SK-N-SH (cell line): ENCODE data around the gene PRSS3. TPM values are rescaled to one million over a fixed set of nuclear protein-coding genes. Genes with fewer than 3 reads are reported as not detected.
"Not testable (repeated sequence)": the region's sequence is repeated elsewhere in the genome, so short reads cannot be mapped to it uniquely, and the experiment has no call there.

Experiments used
- CTCF ChIA-PET: fragments of 300-600, 350-600 bp; formaldehyde crosslinking; extraction: SDS; loops from one replicate; lab custom pipeline; 2021; lab: Yijun Ruan, JAX
- POLR2A ChIA-PET: fragments of 350-600 bp; sonication (Branson Sonifier 250); formaldehyde crosslinking; extraction: SDS; loops from one replicate; lab custom pipeline; 2020; ENCODE audit warnings: antibody characterized with exemption, inconsistent platforms; lab: Yijun Ruan, JAX
- DNase-seq: peaks from one replicate; pipeline ENCODE4 v3.0.0; 2012
- H2AFZ ChIP-seq: fragments of 200-600 bp; sonication (generic); 2 replicates; pipeline ENCODE4 v1.8.1; 2016; ENCODE audit warnings: antibody characterized with exemption, mild to moderate bottlenecking, low read depth
- H3F3A ChIP-seq: fragments of 200-600 bp; sonication (generic); replicated peaks from 2 replicates; pipeline ENCODE3; 2016; ENCODE audit warnings: antibody characterized with exemption, mild to moderate bottlenecking; ENCODE audit not compliant: insufficient read depth
- H3K27ac ChIP-seq, 2 experiments: fragments of 200-500 bp in 1 of 2; fragments of 200-600 bp in 1 of 2; sonication (Bioruptor generic) in 1 of 2; sonication (generic), shearing (Covaris generic) in 1 of 2; 2 replicates each; pipeline versions ENCODE4 v1.5.1 to v1.6.1; 2014 to 2016; ENCODE audit warnings: low read depth in 2 of 2, inconsistent platforms in 1 of 2, low read length in 1 of 2, mild to moderate bottlenecking in 1 of 2, mixed read lengths in 1 of 2
- H3K27me3 ChIP-seq: fragments of 200-600 bp; sonication (generic), shearing (Covaris generic); 2 replicates; pipeline ENCODE4 v1.6.1; 2016; ENCODE audit warnings: mixed run types; ENCODE audit not compliant: insufficient read depth
- H3K36me3 ChIP-seq, 2 experiments: fragments of 200-500 bp in 1 of 2; fragments of 200-600 bp in 1 of 2; sonication (Bioruptor generic) in 1 of 2; sonication (generic) in 1 of 2; replicated peaks in 1 of 2; 2 replicates each; pipeline versions ENCODE3 to v1.5.1; 2014 to 2016; ENCODE audit warnings: low read length in 1 of 2, mild to moderate bottlenecking in 1 of 2; ENCODE audit not compliant: insufficient read depth in 2 of 2, control insufficient read depth in 1 of 2
- H3K4me1 ChIP-seq, 2 experiments: fragments of 200-500 bp in 1 of 2; fragments of 200-600 bp in 1 of 2; sonication (Bioruptor generic) in 1 of 2; sonication (generic), shearing (Covaris generic) in 1 of 2; 2 replicates each; pipeline versions ENCODE4 v1.5.1 to v1.6.1; 2014 to 2016; ENCODE audit warnings: low read depth in 1 of 2, low read length in 1 of 2, mixed run types in 1 of 2; ENCODE audit not compliant: insufficient read depth in 2 of 2, control insufficient read depth in 1 of 2
- H3K4me2 ChIP-seq: fragments of 200-600 bp; sonication (generic), shearing (Covaris generic); 2 replicates; pipeline ENCODE4 v1.6.1; 2017; ENCODE audit warnings: mixed run types
- H3K4me3 ChIP-seq, 2 experiments: fragments of 200-500 bp in 1 of 2; fragments of 200-600 bp in 1 of 2; sonication (Bioruptor generic) in 1 of 2; sonication (generic), shearing (Covaris generic) in 1 of 2; 2 replicates each; pipeline versions ENCODE4 v1.5.1 to v1.8.1; 2014 to 2016; ENCODE audit warnings: low read depth in 2 of 2, inconsistent platforms in 1 of 2, low read length in 1 of 2, mild to moderate bottlenecking in 1 of 2, mixed read lengths in 1 of 2, moderate library complexity in 1 of 2
- H3K79me2 ChIP-seq: fragments of 200-600 bp; sonication (generic); 2 replicates; pipeline ENCODE4 v1.8.1; 2017; ENCODE audit warnings: mild to moderate bottlenecking; ENCODE audit not compliant: insufficient read depth
- H3K9ac ChIP-seq: fragments of 200-600 bp; sonication (generic); 2 replicates; pipeline ENCODE4 v1.6.1; 2017; ENCODE audit warnings: mixed run types
- H3K9me2 ChIP-seq: fragments of 200-600 bp; sonication (generic); 2 replicates; pipeline ENCODE4 v1.6.1; 2017; ENCODE audit warnings: mixed run types
- H3K9me3 ChIP-seq: fragments of 200-600 bp; sonication (generic); 2 replicates; pipeline ENCODE4 v1.6.1; 2017; ENCODE audit warnings: mixed run types, mild to moderate bottlenecking, moderate library complexity
- H4K20me1 ChIP-seq: fragments of 200-600 bp; sonication (generic); 2 replicates; pipeline ENCODE4 v1.6.1; 2017; ENCODE audit warnings: mild to moderate bottlenecking, mixed run types; ENCODE audit not compliant: insufficient read depth
- FOXM1 ChIP-seq: IDR thresholded peaks from 2 replicates; pipeline ENCODE4 v1.4.0; 2012; ENCODE audit warnings: low read depth, mild to moderate bottlenecking
- GABPA ChIP-seq: IDR thresholded peaks from 2 replicates; pipeline ENCODE4 v1.4.0; 2012; ENCODE audit warnings: low read depth, mild to moderate bottlenecking
- MEF2A ChIP-seq: IDR thresholded peaks from 2 replicates; pipeline ENCODE4 v1.4.0; 2012; ENCODE audit warnings: low read depth, borderline replicate concordance
- NFIC ChIP-seq: IDR thresholded peaks from 2 replicates; pipeline ENCODE4 v1.4.0; 2012; ENCODE audit warnings: borderline replicate concordance
- PBX3 ChIP-seq: IDR thresholded peaks from 2 replicates; pipeline ENCODE4; 2012
- RAD21 ChIP-seq: IDR thresholded peaks from 2 replicates; pipeline ENCODE4 v1.6.1; 2012; ENCODE audit warnings: mild to moderate bottlenecking, low read length
- RCOR1 ChIP-seq: fragments of 150-350 bp; IDR thresholded peaks from 2 replicates; pipeline ENCODE4 v1.6.1; 2017; ENCODE audit warnings: antibody characterized with exemption, low read length
- TEAD4 ChIP-seq: IDR thresholded peaks from 2 replicates; pipeline ENCODE4 v1.4.0; 2012; ENCODE audit warnings: mild to moderate bottlenecking, borderline replicate concordance; ENCODE audit not compliant: insufficient read depth
- WGBS: methylation state at CpG from one replicate; pipeline ENCODE4 v1.1.6; 2017; ENCODE audit warnings: low lambda C conversion rate; 5-methylcytosine and 5-hydroxymethylcytosine counted together
- polyA plus RNA-seq, 3 experiments: library from polyadenylated mRNA; depleted of rRNA; stranded (reverse); fragments of >200 nt; gene quantifications; 2 replicates each; pipeline ENCODE4 v1.2.3, GENCODE V29; 2012
- TF ChIP-seq, protein P1 (sequence below): IDR thresholded peaks from 2 replicates; pipeline ENCODE4 v1.4.0; 2012; ENCODE audit warnings: low read depth, borderline replicate concordance
- TF ChIP-seq, protein P2 (sequence below): fragments of 150-350 bp; IDR thresholded peaks from 2 replicates; pipeline ENCODE4 v1.6.1; 2017; ENCODE audit warnings: antibody characterized with exemption, low read length, low read depth, borderline replicate concordance
- TF ChIP-seq, protein P3 (sequence below): IDR thresholded peaks from 2 replicates; pipeline ENCODE4 v1.4.0; 2012; ENCODE audit warnings: low read depth

Gene PRSS3
- 2.5 and 4.7 TPM in 2 replicates for polyA plus RNA-seq (2012; rRNA removed)
- polyA plus RNA-seq (2012; cell fraction: cytosol; rRNA removed): 3.6 and 5.6 TPM in 2 replicates
- polyA plus RNA-seq (2012; cell fraction: nucleus; rRNA removed): 1.2 and 2.3 TPM in 2 replicates

DNA sequence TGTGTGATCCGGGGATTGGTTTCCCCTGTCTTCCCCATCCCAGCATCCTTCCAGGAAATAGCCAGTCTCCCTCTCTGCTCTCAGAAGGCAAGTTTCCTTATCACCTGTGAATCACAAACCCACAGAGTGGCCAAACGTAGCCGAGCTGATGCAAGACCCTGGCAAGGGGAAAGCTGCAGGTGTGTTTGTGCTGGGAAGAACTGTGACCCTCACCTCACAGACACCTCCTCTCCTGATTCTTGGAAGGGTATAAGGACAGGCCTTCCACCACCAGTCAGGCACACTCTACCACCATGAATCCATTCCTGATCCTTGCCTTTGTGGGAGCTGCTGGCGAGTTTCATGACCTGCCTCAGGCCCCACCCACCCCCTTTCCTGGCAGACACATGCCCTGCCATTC lies at the start of gene PRSS3:
Gene PRSS3 (plus strand): TSS at position 281 of the 400 bp plus-strand sequence. CDS start 13 bp downstream, at position 294.
- peaks cover 0 to 3% of the 10 kb centered on the region in 2 experiments for H3K36me3 ChIP-seq
- 78% methylated on average over 4 of the region's 4 CpGs for WGBS
- no peak within 1 kb of the TSS for H3K4me3 ChIP-seq
- H3K9me2 ChIP-seq: no peaks in the 10 kb centered on the region
- CTCF ChIA-PET: interaction anchor here (1.1 to 1.2 kb wide), 2 partner anchors 16 to 18 kb away, joined by 4 to 9 read pairs; no protein-coding TSS in a partner anchor
- DNase-seq: no peak
- no peaks in the 10 kb centered on the region for H3F3A ChIP-seq
- H3K79me2 ChIP-seq: no peaks in the 10 kb centered on the region
- H4K20me1 ChIP-seq: no peaks in the 10 kb centered on the region
- H3K4me2 ChIP-seq: no peak within 1 kb of the TSS
- no peaks in the 10 kb centered on the region for H3K9me3 ChIP-seq
- H3K27me3 ChIP-seq: no peaks in the 10 kb centered on the region
- TF ChIP-seq RCOR1 (no peak), RAD21 (no peak), MEF2A (no peak), NFIC (no peak), TEAD4 (no peak)
- no peak within 1 kb of the TSS for H2AFZ ChIP-seq
- H3K4me1 ChIP-seq: peaks cover 0 to 7% of the 10 kb centered on the region in 2 experiments; a peak in 2 of 4 replicates
- no peak within 1 kb of the TSS for H3K9ac ChIP-seq
- POLR2A ChIA-PET: no interaction called here
- H3K27ac ChIP-seq: no peak within 1 kb of the TSS

DNA sequence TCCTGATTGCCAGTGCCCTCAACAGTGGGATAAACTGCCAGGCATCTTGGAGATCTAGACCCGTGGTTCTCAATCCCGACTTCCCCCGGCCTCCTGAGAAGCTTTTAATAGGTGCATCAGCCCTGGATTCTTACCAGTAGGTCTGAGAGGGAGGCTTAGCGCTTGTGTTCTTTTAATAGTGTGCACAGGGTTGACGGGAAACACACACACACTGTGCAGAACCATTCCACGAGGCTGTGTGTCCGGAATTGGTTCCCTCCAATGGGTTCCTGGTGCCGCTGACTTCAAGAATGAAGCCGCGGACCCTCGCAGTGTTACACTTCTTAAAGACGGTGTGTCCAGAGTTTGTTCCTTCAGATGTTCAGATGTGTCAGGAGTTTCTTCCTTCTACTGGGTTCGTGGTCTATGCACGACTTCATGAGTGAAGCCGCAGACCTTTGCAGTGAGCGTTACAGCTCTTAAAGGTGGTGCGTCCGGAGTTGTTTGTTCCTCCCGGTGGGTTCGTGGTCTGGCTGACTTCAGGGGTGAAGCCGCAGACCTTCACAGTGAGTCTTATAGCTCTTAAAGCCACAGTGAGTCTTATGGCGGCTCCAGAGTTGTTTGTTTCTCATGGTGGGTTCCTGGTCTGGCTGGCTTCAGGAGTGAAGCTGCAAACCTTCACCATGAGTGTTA lies 46.6 kb upstream of the PRSS3 start:
- no peak overlapping the region for H3K27ac ChIP-seq
- TF ChIP-seq, protein P1, sequence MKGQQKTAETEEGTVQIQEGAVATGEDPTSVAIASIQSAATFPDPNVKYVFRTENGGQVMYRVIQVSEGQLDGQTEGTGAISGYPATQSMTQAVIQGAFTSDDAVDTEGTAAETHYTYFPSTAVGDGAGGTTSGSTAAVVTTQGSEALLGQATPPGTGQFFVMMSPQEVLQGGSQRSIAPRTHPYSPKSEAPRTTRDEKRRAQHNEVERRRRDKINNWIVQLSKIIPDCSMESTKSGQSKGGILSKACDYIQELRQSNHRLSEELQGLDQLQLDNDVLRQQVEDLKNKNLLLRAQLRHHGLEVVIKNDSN: no peak
- TF ChIP-seq, protein P2, sequence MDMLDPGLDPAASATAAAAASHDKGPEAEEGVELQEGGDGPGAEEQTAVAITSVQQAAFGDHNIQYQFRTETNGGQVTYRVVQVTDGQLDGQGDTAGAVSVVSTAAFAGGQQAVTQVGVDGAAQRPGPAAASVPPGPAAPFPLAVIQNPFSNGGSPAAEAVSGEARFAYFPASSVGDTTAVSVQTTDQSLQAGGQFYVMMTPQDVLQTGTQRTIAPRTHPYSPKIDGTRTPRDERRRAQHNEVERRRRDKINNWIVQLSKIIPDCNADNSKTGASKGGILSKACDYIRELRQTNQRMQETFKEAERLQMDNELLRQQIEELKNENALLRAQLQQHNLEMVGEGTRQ: no peak
- TF ChIP-seq PBX3 (no peak), FOXM1 (no peak), TEAD4 (no peak), GABPA (no peak)
- TF ChIP-seq, protein P3, sequence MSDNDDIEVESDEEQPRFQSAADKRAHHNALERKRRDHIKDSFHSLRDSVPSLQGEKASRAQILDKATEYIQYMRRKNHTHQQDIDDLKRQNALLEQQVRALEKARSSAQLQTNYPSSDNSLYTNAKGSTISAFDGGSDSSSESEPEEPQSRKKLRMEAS: no peak
- CTCF ChIA-PET: interaction anchor here (0.8 to 4.0 kb wide), 7 partner anchors 9 to 430 kb away, joined by 3 to 26 read pairs (median 3); partner anchors contain the start of gene UBAP1

GRCh38 chr9:33749305-33749654 lies 46.1 kb upstream of the PRSS3 start:
- H3K4me2 ChIP-seq, DNase-seq, H2AFZ ChIP-seq, H3K9me2 ChIP-seq, H3K27me3 ChIP-seq, H3K9me3 ChIP-seq, H4K20me1 ChIP-seq, POLR2A ChIA-PET, H3K79me2 ChIP-seq, H3K4me3 ChIP-seq, H3F3A ChIP-seq, H3K9ac ChIP-seq, H3K27ac ChIP-seq, H3K36me3 ChIP-seq: not testable (repeated sequence)
- CTCF ChIA-PET: interaction anchor here (0.9 to 4.0 kb wide), 6 partner anchors 9 to 126 kb away, joined by 3 to 26 read pairs (median 4); no protein-coding TSS in a partner anchor
- H3K4me1 ChIP-seq: peaks cover 0 to 14% of the 10 kb centered on the region in 2 experiments; a peak in 2 of 4 replicates
- 82% methylated on average over 6 of the region's 6 CpGs for WGBS

More for the DNA sequence above, 46.6 kb upstream of the PRSS3 start:
- no peaks in the 10 kb centered on the region for H3K9me3 ChIP-seq
- H3K79me2 ChIP-seq: no peaks in the 10 kb centered on the region
- H3K4me3 ChIP-seq: no peak overlapping the region
- WGBS: 91% methylated on average over 21 of the region's 22 CpGs
- no peaks in the 10 kb centered on the region for H3F3A ChIP-seq
- H3K27me3 ChIP-seq: no peaks in the 10 kb centered on the region
- no peak for DNase-seq
- no peaks in the 10 kb centered on the region for H4K20me1 ChIP-seq
- no peak overlapping the region for H3K4me2 ChIP-seq
- no peak overlapping the region for H3K9ac ChIP-seq
- no peaks in the 10 kb centered on the region for H3K9me2 ChIP-seq
- H3K36me3 ChIP-seq: no peaks in the 10 kb centered on the region
- H3K4me1 ChIP-seq: peaks cover 0 to 14% of the 10 kb centered on the region in 2 experiments; a peak in 2 of 4 replicates
- POLR2A ChIA-PET: no interaction called here
- no peak overlapping the region for H2AFZ ChIP-seq
